Activated CD4-positive, alpha-beta T cell treated with anti-CD3 and anti-CD28 coated beads for 36 hours (primary cell): Measurements from ENCODE around the gene EOLA1. TPM values are rescaled to one million over a fixed set of nuclear protein-coding genes. Genes with fewer than 3 reads are reported as not detected.
"Not testable (repeated sequence)": the region's sequence is repeated elsewhere in the genome, so short reads cannot be mapped to it uniquely, and the experiment has no call there.

ENCODE experiments used
- ATAC-seq: fragments of 200-7000 bp; cut with Tn5 transposase; one replicate; pipeline ENCODE4 v1.10.0; 2021; ENCODE audit warnings: mild to moderate bottlenecking, moderate library complexity
- CTCF ChIA-PET: fragments of 350-600 bp; sonication (Branson Sonifier 250); formaldehyde crosslinking; loops from one replicate; lab custom pipeline; 2021; ENCODE audit warnings: antibody characterized with exemption; lab: Charles Lee
- POLR2A ChIA-PET: fragments of 350-600 bp; sonication (Branson Sonifier 250); formaldehyde crosslinking; loops from one replicate; lab custom pipeline; 2021; ENCODE audit warnings: antibody characterized with exemption, inconsistent platforms; lab: Charles Lee
- DNase-seq: peaks from one replicate; pipeline ENCODE4 v3.0.0-alpha.2; 2020
- H3K27ac Mint-ChIP-seq: one replicate; pipeline ENCODE4 v1.8.0; 2021; ENCODE audit warnings: mixed read lengths
- H3K27me3 Mint-ChIP-seq: one replicate; pipeline ENCODE4 v1.8.0; 2021; ENCODE audit warnings: mixed read lengths
- H3K36me3 Mint-ChIP-seq: one replicate; pipeline ENCODE4 v1.8.0; 2021; ENCODE audit warnings: low read depth, mixed read lengths
- H3K4me1 Mint-ChIP-seq: one replicate; pipeline ENCODE4 v1.8.0; 2021; ENCODE audit warnings: mixed read lengths
- H3K4me3 Mint-ChIP-seq: one replicate; pipeline ENCODE4 v1.8.0; 2021; ENCODE audit warnings: mild to moderate bottlenecking, moderate library complexity, mixed read lengths
- H3K9me3 Mint-ChIP-seq: one replicate; pipeline ENCODE4 v1.8.0; 2021; ENCODE audit warnings: low read depth, mixed read lengths
- intact Hi-C, 2 experiments: fragments of 100-400 bp; cut with DNase I in 1 of 2; cut with micrococcal nuclease in 1 of 2; formaldehyde crosslinking; loops; one replicate each; pipeline versions ENCODE4 v1.14.2 to v1.15.1; 2022 to 2024; cut with DNase I, micrococcal nuclease
- total RNA-seq, 2 experiments: library from RNA; stranded (reverse); gene quantifications; one replicate each; pipeline ENCODE4 v1.2.3, GENCODE V29; 2021

The EOLA1 gene
- total RNA-seq, 2 experiments from 2014 or later, result 29.4 to 37.4 TPM

GRCh38 chrX:149503446-149503845 lies 37.4 kb upstream of the EOLA1 start:
- peaks cover 19% of the 10 kb centered on the region for H3K36me3 Mint-ChIP-seq
- H3K4me1 Mint-ChIP-seq, result peaks cover 35% of the 10 kb centered on the region
- H3K27ac Mint-ChIP-seq, H3K27me3 Mint-ChIP-seq, POLR2A ChIA-PET, CTCF ChIA-PET, H3K9me3 Mint-ChIP-seq: not testable (repeated sequence)
- intact Hi-C loops, result loop anchor here in 1 of 2 experiments (10.0 kb wide), 1 partner anchor 861 kb away; the partner anchor contains the start of gene MAMLD1
- ATAC-seq (peak; percentile 65), DNase-seq (peak; percentile 77)
- H3K4me3 Mint-ChIP-seq, result peak overlapping the region; percentile 99

GRCh38 chrX:149504226-149504914 lies 36.4 kb upstream of the EOLA1 start:
- Mint-ChIP-seq H3K9me3 (no peaks in the 10 kb centered on the region), H3K4me3 (peak overlapping the region; percentile 99), H3K4me1 (peaks cover 35% of the 10 kb centered on the region), H3K27ac (peak overlapping the region; percentile 99), H3K36me3 (peaks cover 19% of the 10 kb centered on the region), H3K27me3 (no peaks in the 10 kb centered on the region)
- DNase-seq (peak; percentile 85), ATAC-seq (peak; percentile 77)
- intact Hi-C loops, result loop anchor here (2.0 to 10.0 kb wide), 4 partner anchors 18 to 860 kb away; partner anchors contain the start of genes EOLA1 (in 1 of the 2) and MAMLD1 (in 1 of the 2)
- CTCF ChIA-PET, result interaction anchor here (0.7 to 1.4 kb wide), 3 partner anchors 10 to 949 kb away, joined by 3 to 5 read pairs (median 3); no protein-coding TSS in a partner anchor
- POLR2A ChIA-PET, result interaction anchor here (1.0 to 1.8 kb wide), 2 partner anchors 21 to 36 kb away, joined by 3 to 6 read pairs; partner anchors contain the start of gene EOLA1

- Mint-ChIP-seq H3K27ac (peak within 1 kb of the TSS; percentile 99), H3K4me1 (peaks cover 31% of the 10 kb centered on the region), H3K27me3 (peaks cover under 1% of the 10 kb centered on the region), H3K36me3 (peaks cover 15% of the 10 kb centered on the region), H3K9me3 (no peaks in the 10 kb centered on the region), H3K4me3 (peak within 1 kb of the TSS; percentile 99)
- CTCF ChIA-PET, result interaction anchor here (0.7 to 1.4 kb wide), 4 partner anchors 9 to 949 kb away, joined by 3 to 5 read pairs (median 4); no protein-coding TSS in a partner anchor
- intact Hi-C loops, result loop anchor here (1.0 to 10.0 kb wide), 5 partner anchors 18 to 860 kb away; partner anchors contain the start of genes EOLA1 (in 1 of the 2), MAMLD1 (in 1 of the 2) and TMEM185A (in 1 of the 2)
- peak; percentile 93 for DNase-seq
- POLR2A ChIA-PET, result interaction anchor here (1.0 to 1.8 kb wide), 2 partner anchors 20 to 35 kb away, joined by 3 to 6 read pairs; partner anchors contain the start of gene EOLA1
- ATAC-seq, result peak; percentile 74
Observed at GRCh38 chrX:149504915-149505651, 35.7 kb upstream of the EOLA1 start, which contains the start of gene IDS. TSS of gene IDS (minus strand) at chrX:149505306. CDS start at chrX:149505137, 169 bp downstream.

GRCh38 chrX:149505671-149506070 lies 35.1 kb upstream of the EOLA1 start:
- Mint-ChIP-seq H3K27me3 (peaks cover 2% of the 10 kb centered on the region), H3K9me3 (no peaks in the 10 kb centered on the region), H3K4me1 (peaks cover 25% of the 10 kb centered on the region), H3K36me3 (peaks cover 9% of the 10 kb centered on the region), H3K27ac (peak overlapping the region; percentile 67), H3K4me3 (peak overlapping the region; percentile 99)
- ChIA-PET POLR2A (interaction anchor here (1.8 kb wide), 1 partner anchor 35 kb away, joined by 6 read pairs; the partner anchor contains the start of gene EOLA1), CTCF (interaction anchor here (1.0 kb wide), 1 partner anchor 34 kb away, joined by 5 read pairs; no protein-coding TSS in a partner anchor)
- DNase-seq (no peak), ATAC-seq (no peak)
- intact Hi-C loops, result loop anchor here (1.0 to 10.0 kb wide), 5 partner anchors 17 to 859 kb away; partner anchors contain the start of genes EOLA1 (in 1 of the 2), MAMLD1 (in 1 of the 2) and TMEM185A (in 1 of the 2)

- Mint-ChIP-seq H3K27me3 (peaks cover 2% of the 10 kb centered on the region), H3K27ac (no peak overlapping the region), H3K9me3 (no peaks in the 10 kb centered on the region), H3K4me3 (no peak overlapping the region), H3K4me1 (peaks cover 20% of the 10 kb centered on the region), H3K36me3 (peaks cover 5% of the 10 kb centered on the region)
- ATAC-seq (no peak), DNase-seq (no peak)
- POLR2A ChIA-PET, result no interaction called here
- intact Hi-C loops, result loop anchor here in 1 of 2 experiments (10.0 kb wide), 1 partner anchor 858 kb away; the partner anchor contains the start of gene MAMLD1
- CTCF ChIA-PET, result no interaction called here
Observed at GRCh38 chrX:149506349-149506748, 34.5 kb upstream of the EOLA1 start.

GRCh38 chrX:149508467-149508866 lies 32.3 kb upstream of the EOLA1 start:
- ChIA-PET POLR2A (no interaction called here), CTCF (no interaction called here)
- H3K27me3 Mint-ChIP-seq, result peaks cover 2% of the 10 kb centered on the region
- no peak overlapping the region for H3K4me3 Mint-ChIP-seq
- intact Hi-C loops, result loop anchor here in 1 of 2 experiments (10.0 kb wide), 1 partner anchor 856 kb away; the partner anchor contains the start of gene MAMLD1
- ATAC-seq (no peak), DNase-seq (no peak)
- no peaks in the 10 kb centered on the region for H3K9me3 Mint-ChIP-seq
- H3K4me1 Mint-ChIP-seq, result peaks cover 21% of the 10 kb centered on the region
- H3K27ac Mint-ChIP-seq, result no peak overlapping the region
- peaks cover 2% of the 10 kb centered on the region for H3K36me3 Mint-ChIP-seq

GRCh38 chrX:149510386-149510785 lies 30.4 kb upstream of the EOLA1 start:
- H3K27ac Mint-ChIP-seq, result no peak overlapping the region
- peak; percentile 22 for ATAC-seq
- no peak for DNase-seq
- no peaks in the 10 kb centered on the region for H3K9me3 Mint-ChIP-seq
- no peaks in the 10 kb centered on the region for H3K36me3 Mint-ChIP-seq
- H3K4me1 Mint-ChIP-seq, result peaks cover 24% of the 10 kb centered on the region
- no peak overlapping the region for H3K4me3 Mint-ChIP-seq
- CTCF ChIA-PET, result interaction anchor here (0.6 to 1.4 kb wide), 2 partner anchors 17 to 850 kb away, joined by 3 to 4 read pairs; no protein-coding TSS in a partner anchor
- POLR2A ChIA-PET, result no interaction called here
- intact Hi-C loops, result loop anchor here in 1 of 2 experiments (10.0 kb wide), 1 partner anchor 124 kb away; the partner anchor contains the start of gene TMEM185A
- H3K27me3 Mint-ChIP-seq, result peaks cover 2% of the 10 kb centered on the region

- ATAC-seq (no peak), DNase-seq (no peak)
- intact Hi-C loops, result loop anchor here in 1 of 2 experiments (10.0 kb wide), 1 partner anchor 124 kb away; the partner anchor contains the start of gene TMEM185A
- ChIA-PET CTCF (interaction anchor here (1.4 kb wide), 1 partner anchor 17 kb away, joined by 4 read pairs; no protein-coding TSS in a partner anchor), POLR2A (no interaction called here)
- Mint-ChIP-seq H3K4me1 (peaks cover 23% of the 10 kb centered on the region), H3K27me3 (peaks cover 2% of the 10 kb centered on the region), H3K27ac (no peak overlapping the region), H3K9me3 (no peaks in the 10 kb centered on the region), H3K36me3 (no peaks in the 10 kb centered on the region), H3K4me3 (no peak overlapping the region)
Observed at GRCh38 chrX:149511081-149511480, 29.7 kb upstream of the EOLA1 start.

- Mint-ChIP-seq H3K27me3 (peaks cover 2% of the 10 kb centered on the region), H3K36me3 (no peaks in the 10 kb centered on the region), H3K27ac (no peak overlapping the region), H3K4me1 (peaks cover 28% of the 10 kb centered on the region), H3K4me3 (no peak overlapping the region), H3K9me3 (no peaks in the 10 kb centered on the region)
- ChIA-PET POLR2A (no interaction called here), CTCF (interaction anchor here (0.7 to 1.9 kb wide), 7 partner anchors 10 to 1361 kb away, joined by 4 to 16 read pairs (median 5); no protein-coding TSS in a partner anchor)
- peak; percentile 68 for DNase-seq
- peak; percentile 77 for ATAC-seq
- intact Hi-C loops, result loop anchor here in 1 of 2 experiments (10.0 kb wide), 1 partner anchor 122 kb away; the partner anchor contains the start of gene TMEM185A
Observed at GRCh38 chrX:149512225-149512885, 28.5 kb upstream of the EOLA1 start.

GRCh38 chrX:149513825-149514428 lies 26.9 kb upstream of the EOLA1 start:
- Mint-ChIP-seq H3K9me3 (no peaks in the 10 kb centered on the region), H3K4me3 (no peak overlapping the region), H3K36me3 (no peaks in the 10 kb centered on the region), H3K4me1 (peaks cover 28% of the 10 kb centered on the region), H3K27me3 (peaks cover 2% of the 10 kb centered on the region), H3K27ac (no peak overlapping the region)
- POLR2A ChIA-PET, result no interaction called here
- peak; percentile 21 for DNase-seq
- ATAC-seq, result peak; percentile 24
- intact Hi-C loops, result loop anchor here in 1 of 2 experiments (10.0 kb wide), 1 partner anchor 121 kb away; the partner anchor contains the start of gene TMEM185A
- CTCF ChIA-PET, result interaction anchor here (0.9 kb wide), 1 partner anchor 9 kb away, joined by 3 read pairs; the partner anchor contains the start of gene IDS
